Loucy (cell line): ENCODE results near the gene IMPG1.

Source experiments
- H2AFZ ChIP-seq: fragments of 200-600 bp; sonication (generic); 2 replicates; pipeline ENCODE4 v1.6.0; 2016; ENCODE audit warnings: antibody characterized with exemption, mild to moderate bottlenecking, low read length, moderate library complexity
- H3F3A ChIP-seq: fragments of 200-600 bp; 2 replicates; pipeline ENCODE4 v1.6.0; 2016; ENCODE audit warnings: antibody characterized with exemption, low read depth, mild to moderate bottlenecking
- H3K27me3 ChIP-seq: fragments of 200-600 bp; sonication (generic); 2 replicates; pipeline ENCODE4 v1.6.1; 2014; ENCODE audit warnings: low read length, mild to moderate bottlenecking; ENCODE audit not compliant: insufficient read depth, poor library complexity, severe bottlenecking
- H3K36me3 ChIP-seq: fragments of 200-600 bp; sonication (generic); 2 replicates; pipeline ENCODE4 v1.6.1; 2016; ENCODE audit warnings: low read length; ENCODE audit not compliant: insufficient read depth
- H3K4me1 ChIP-seq: fragments of 200-600 bp; sonication (generic); 2 replicates; pipeline ENCODE4 v1.5.1; 2014; ENCODE audit warnings: low read length, mild to moderate bottlenecking; ENCODE audit not compliant: insufficient read depth, poor library complexity, severe bottlenecking
- H3K4me2 ChIP-seq: fragments of 200-600 bp; sonication (generic); 2 replicates; pipeline ENCODE4 v1.6.0; 2014; ENCODE audit warnings: antibody characterized with exemption, low read length, low read depth, mild to moderate bottlenecking; ENCODE audit not compliant: poor library complexity, severe bottlenecking
- H3K4me3 ChIP-seq: fragments of 200-600 bp; sonication (generic); 2 replicates; pipeline ENCODE4 v1.5.1; 2014; ENCODE audit warnings: low read length, mild to moderate bottlenecking, mixed read lengths; ENCODE audit not compliant: poor library complexity, severe bottlenecking
- H3K79me2 ChIP-seq: fragments of 200-600 bp; sonication (generic); 2 replicates; pipeline ENCODE4 v1.6.1; 2014; ENCODE audit warnings: low read length; ENCODE audit not compliant: insufficient read depth
- H3K9ac ChIP-seq: fragments of 200-600 bp; sonication (generic); 2 replicates; pipeline ENCODE4 v1.6.0; 2014; ENCODE audit warnings: mild to moderate bottlenecking, low read depth, low read length, moderate library complexity; ENCODE audit not compliant: poor library complexity, severe bottlenecking
- H3K9me2 ChIP-seq: fragments of 200-600 bp; sonication (generic); replicated peaks from 2 replicates; pipeline ENCODE4 v1.6.1; 2016; ENCODE audit warnings: low read depth, low read length, mixed read lengths
- H3K9me3 ChIP-seq: fragments of 200-600 bp; sonication (generic); 2 replicates; pipeline ENCODE4 v1.6.1; 2014; ENCODE audit warnings: mild to moderate bottlenecking, antibody characterized with exemption, low read length, low read depth; ENCODE audit not compliant: insufficient read depth
- H4K20me1 ChIP-seq: fragments of 200-600 bp; sonication (generic); 2 replicates; pipeline ENCODE4 v1.6.0; 2014; ENCODE audit warnings: antibody characterized with exemption, low read length, mild to moderate bottlenecking; ENCODE audit not compliant: insufficient read depth, poor library complexity, severe bottlenecking
- CTCF ChIP-seq: fragments of 200-600 bp; sonication (generic); conservative IDR thresholded peaks from 2 replicates; pipeline ENCODE4 v1.5.1; 2014; ENCODE audit warnings: mild to moderate bottlenecking, antibody characterized with exemption, low read length
- EZH2phosphoT487 ChIP-seq: fragments of 200-600 bp; IDR thresholded peaks from 2 replicates; pipeline ENCODE4 v1.6.1; 2018; ENCODE audit warnings: antibody characterized with exemption, mild to moderate bottlenecking, moderate library complexity, borderline replicate concordance

The IMPG1 gene

DNA sequence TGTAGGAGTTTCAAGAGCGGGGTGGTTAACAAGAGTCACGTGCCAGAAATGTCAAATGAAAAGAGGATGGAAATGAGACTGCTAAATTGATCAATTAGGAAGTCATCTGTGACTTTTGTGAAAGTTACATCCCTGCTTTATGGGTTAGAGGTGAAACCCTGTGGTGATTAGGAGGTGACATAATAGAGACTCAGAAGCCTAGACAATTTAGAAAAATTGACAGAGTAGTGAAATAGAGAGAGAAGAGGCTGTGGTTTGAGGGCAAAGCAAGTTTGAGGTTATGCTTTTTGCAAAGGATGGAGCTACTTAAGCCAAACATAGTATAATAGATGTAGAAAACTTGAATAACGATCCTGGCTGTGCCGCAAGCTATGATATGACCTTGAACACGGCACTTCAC is 71.8 kb downstream of the IMPG1 start:
- Histone ChIP-seq H3K9ac (no peak overlapping the region), H3K9me2 (no peaks in the 10 kb centered on the region), H4K20me1 (no peaks in the 10 kb centered on the region), H3K4me3 (no peak overlapping the region), H3K4me1 (no peaks in the 10 kb centered on the region), H3K36me3 (no peaks in the 10 kb centered on the region), H3K9me3 (no peaks in the 10 kb centered on the region), H3K79me2 (no peaks in the 10 kb centered on the region), H3K27me3 (no peaks in the 10 kb centered on the region), H3F3A (no peaks in the 10 kb centered on the region), H2AFZ (no peak overlapping the region), H3K4me2 (no peak overlapping the region)
- TF ChIP-seq EZH2phosphoT487: no peak
- TF ChIP-seq CTCF: no peak

- Histone ChIP-seq H3K9me3 (no peaks in the 10 kb centered on the region), H3K4me3 (no peak overlapping the region), H3K9ac (no peak overlapping the region), H3F3A (no peaks in the 10 kb centered on the region), H3K9me2 (no peaks in the 10 kb centered on the region), H3K4me2 (no peak overlapping the region), H3K36me3 (no peaks in the 10 kb centered on the region), H3K4me1 (no peaks in the 10 kb centered on the region), H2AFZ (no peak overlapping the region), H3K27me3 (no peaks in the 10 kb centered on the region), H4K20me1 (no peaks in the 10 kb centered on the region), H3K79me2 (no peaks in the 10 kb centered on the region)
- TF ChIP-seq CTCF (no peak), EZH2phosphoT487 (no peak)
These were observed 74.8 kb downstream of the IMPG1 start for GRCh38 chr6:75997696-75998095.

DNA sequence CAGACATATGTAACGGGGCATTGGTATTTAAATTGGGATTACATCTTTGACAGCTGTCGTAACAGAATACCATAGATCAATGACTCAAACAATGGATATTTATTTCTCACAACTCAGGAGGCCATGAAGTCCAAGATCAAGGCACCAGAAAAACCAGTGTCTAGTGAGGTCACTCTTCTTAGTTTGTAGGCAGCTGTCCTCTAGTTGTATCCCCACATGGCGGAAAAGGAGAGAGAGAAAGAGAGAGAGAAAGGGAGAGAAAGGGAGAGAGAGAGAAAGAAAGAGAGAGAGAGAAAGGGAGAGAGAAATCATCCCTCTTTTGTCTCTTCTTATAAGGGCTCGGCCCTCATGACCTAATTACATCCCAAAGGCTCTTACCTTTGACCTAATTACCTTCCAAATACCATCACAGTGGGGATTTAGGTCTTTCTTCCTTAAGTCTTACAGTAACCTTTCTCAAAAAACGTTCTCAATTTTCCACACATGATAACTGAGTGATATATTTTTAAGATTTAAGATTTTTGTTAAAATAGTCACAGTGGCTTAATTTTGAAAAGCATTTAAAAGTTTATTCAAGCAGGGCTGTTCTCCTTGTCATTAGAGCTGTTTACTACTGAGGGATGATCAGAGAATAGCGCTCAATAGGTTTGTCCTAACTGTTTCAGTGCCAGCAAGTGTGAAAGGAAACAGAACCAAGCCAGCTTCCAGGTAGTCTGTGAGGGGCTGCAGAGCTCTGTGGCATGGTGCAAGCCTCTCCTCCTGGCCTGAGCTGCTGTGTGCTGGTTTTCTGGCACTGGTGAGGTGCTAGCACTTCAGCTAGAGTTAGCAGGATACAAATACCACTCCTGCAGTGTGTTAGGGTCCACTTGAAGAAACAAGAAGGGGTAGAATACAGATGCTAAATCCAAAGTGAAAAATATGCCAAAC is 79.0 kb downstream of the IMPG1 start:
- Histone ChIP-seq H4K20me1 (no peaks in the 10 kb centered on the region), H3K4me3 (no peak overlapping the region), H3K9ac (no peak overlapping the region), H3K4me1 (no peaks in the 10 kb centered on the region), H3K27me3 (no peaks in the 10 kb centered on the region), H3K79me2 (no peaks in the 10 kb centered on the region), H3K36me3 (no peaks in the 10 kb centered on the region), H3K9me2 (no peaks in the 10 kb centered on the region), H3K9me3 (no peaks in the 10 kb centered on the region), H2AFZ (no peak overlapping the region), H3F3A (no peaks in the 10 kb centered on the region), H3K4me2 (no peak overlapping the region)
- TF ChIP-seq EZH2phosphoT487 (no peak), CTCF (no peak)
